HCT116 (cell line): ENCODE measurements around the gene MBD3L2B. TPM values are rescaled to one million over a fixed set of nuclear protein-coding genes. Genes with fewer than 3 reads are reported as not detected.

Source experiments
- ATAC-seq: fragments of 200-7000 bp; cut with Tn5 transposase; 2 replicates; pipeline ENCODE4 v1.9.1; 2020; ENCODE audit warnings: mild to moderate bottlenecking, moderate library complexity
- BruUV-seq: library from RNA; stranded (reverse); fragments of 400-500 nt; replicated peaks from 2 replicates; lab custom pipeline; 2021; lab: Mats Ljungman, UMichigan
- CTCF ChIA-PET: fragments of 300-600 bp; sonication (Branson Sonifier 250); formaldehyde crosslinking; loops from one replicate; lab custom pipeline; 2021; ENCODE audit warnings: antibody characterized with exemption; lab: Charles Lee
- POLR2A ChIA-PET: fragments of 300-600, 350-600 bp; sonication (Branson Sonifier 250); formaldehyde crosslinking; loops from one replicate; lab custom pipeline; 2021; ENCODE audit warnings: antibody characterized with exemption; lab: Charles Lee
- RAD21 ChIA-PET, 2 experiments: fragments of 300-600 bp; sonication (Branson Sonifier 250); formaldehyde crosslinking; loops; one replicate each; lab custom pipeline; 2023; ENCODE audit warnings: low total read pairs in 2 of 2; ENCODE audit not compliant: uncharacterized antibody in 2 of 2, unreplicated experiment in 2 of 2, low non-redundant PET in 1 of 2; lab: Charles Lee
- DNase-seq: peaks from one replicate; pipeline ENCODE4 v3.0.0-alpha.2; 2010; ENCODE audit warnings: low read depth, low spot score
- H2AFZ ChIP-seq: fragments of 200-600 bp; shearing (Covaris generic), sonication (generic); 2 replicates; pipeline ENCODE4 v1.6.1; 2017; ENCODE audit warnings: low read depth, mixed run types, mixed read lengths, antibody characterized with exemption, low read length; ENCODE audit not compliant: poor library complexity, severe bottlenecking
- H3K27ac ChIP-seq: 2 replicates; pipeline ENCODE4 v1.5.1; 2012; ENCODE audit warnings: low read depth, low read length
- H3K27me3 ChIP-seq: fragments of 200-600 bp; sonication (generic); 2 replicates; pipeline ENCODE4 v1.6.1; 2016; ENCODE audit warnings: mixed run types, low read length, mixed read lengths; ENCODE audit not compliant: insufficient read depth
- H3K36me3 ChIP-seq, 2 experiments: fragments of 200-500 bp in 1 of 2; fragments of 200-600 bp in 1 of 2; sonication (Bioruptor generic) in 1 of 2; sonication (generic) in 1 of 2; 2 replicates each; pipeline versions ENCODE4 v1.5.1 to v1.6.1; 2014 to 2016; ENCODE audit warnings: low read length in 2 of 2, inconsistent platforms in 1 of 2, mixed read lengths in 1 of 2, mixed run types in 1 of 2; ENCODE audit not compliant: insufficient read depth in 2 of 2, control insufficient read depth in 1 of 2
- H3K4me1 ChIP-seq, 2 experiments: fragments of 200-600 bp in 1 of 2; sonication (generic) in 1 of 2; 2 replicates each; pipeline versions ENCODE4 v1.5.1 to v1.6.1; 2012 to 2017; ENCODE audit warnings: low read length in 2 of 2, inconsistent platforms in 1 of 2, mild to moderate bottlenecking in 1 of 2, mixed read lengths in 1 of 2, mixed run types in 1 of 2, moderate library complexity in 1 of 2; ENCODE audit not compliant: insufficient read depth in 2 of 2, control insufficient read depth in 1 of 2
- H3K4me2 ChIP-seq: fragments of 200-600 bp; sonication (generic); 2 replicates; pipeline ENCODE4 v1.6.1; 2017; ENCODE audit warnings: mixed run types, low read length, mixed read lengths
- H3K4me3 ChIP-seq, 2 experiments: fragments of 200-600 bp in 1 of 2; sonication (generic) in 1 of 2; replicated peaks in 1 of 2; 2 replicates each; pipeline ENCODE4 v1.5.1; 2011 to 2016; ENCODE audit warnings: low read length in 2 of 2, control low read depth in 1 of 2, low read depth in 1 of 2, mild to moderate bottlenecking in 1 of 2, mixed read lengths in 1 of 2, mixed run types in 1 of 2
- H3K79me2 ChIP-seq: fragments of 200-600 bp; sonication (generic); 2 replicates; pipeline ENCODE4 v1.6.1; 2017; ENCODE audit warnings: mild to moderate bottlenecking, mixed run types, low read length, moderate library complexity, mixed read lengths; ENCODE audit not compliant: insufficient read depth
- H3K9ac ChIP-seq: fragments of 200-600 bp; sonication (generic); 2 replicates; pipeline ENCODE4 v1.6.1; 2016; ENCODE audit warnings: low read length, mixed read lengths
- H3K9me2 ChIP-seq: fragments of 200-600 bp; sonication (generic), shearing (Covaris generic); 2 replicates; pipeline ENCODE4 v1.6.1; 2017; ENCODE audit warnings: mixed run types, mild to moderate bottlenecking, moderate library complexity; ENCODE audit not compliant: insufficient read depth
- H3K9me3 ChIP-seq, 2 experiments: fragments of 200-500 bp in 1 of 2; fragments of 200-600 bp in 1 of 2; sonication (Bioruptor generic) in 1 of 2; sonication (generic) in 1 of 2; 2 replicates each; pipeline ENCODE4 v1.6.1; 2014 to 2017; ENCODE audit warnings: low read length in 2 of 2, mixed read lengths in 2 of 2, inconsistent platforms in 1 of 2, low read depth in 1 of 2, mild to moderate bottlenecking in 1 of 2, mixed run types in 1 of 2, moderate library complexity in 1 of 2; ENCODE audit not compliant: control insufficient read depth in 1 of 2, insufficient read depth in 1 of 2
- H4K20me1 ChIP-seq: fragments of 200-600 bp; sonication (generic), shearing (Covaris generic); 2 replicates; pipeline ENCODE4 v1.6.1; 2017; ENCODE audit warnings: mixed run types, mild to moderate bottlenecking, moderate library complexity; ENCODE audit not compliant: insufficient read depth
- CBX3 ChIP-seq: IDR thresholded peaks from 2 replicates; pipeline ENCODE4 v1.6.1; 2012; ENCODE audit warnings: low read depth
- CEBPB ChIP-seq: IDR thresholded peaks from 2 replicates; pipeline ENCODE4 v1.6.1; 2012; ENCODE audit warnings: low read depth
- EGR1 ChIP-seq: IDR thresholded peaks from 2 replicates; pipeline ENCODE4 v1.6.1; 2012; ENCODE audit warnings: low read depth
- ELF1 ChIP-seq: IDR thresholded peaks from 2 replicates; pipeline ENCODE4 v1.6.1; 2012; ENCODE audit warnings: low read depth, borderline replicate concordance
- JUND ChIP-seq: IDR thresholded peaks from 2 replicates; pipeline ENCODE4 v1.6.1; 2012
- POLR2A ChIP-seq: IDR thresholded peaks from 2 replicates; pipeline ENCODE4 v1.7.0; 2011; ENCODE audit warnings: borderline replicate concordance; ENCODE audit not compliant: insufficient read depth, insufficient read length; ENCODE audit errors: extremely low read depth
- POLR2AphosphoS5 ChIP-seq: IDR thresholded peaks from 2 replicates; pipeline ENCODE4 v1.6.1; 2011; ENCODE audit warnings: mild to moderate bottlenecking, low read depth, low read length, moderate library complexity
- YY1 ChIP-seq: IDR thresholded peaks from 2 replicates; pipeline ENCODE4 v1.6.1; 2011; ENCODE audit warnings: low read length, low read depth, moderate library complexity, mild to moderate bottlenecking; ENCODE audit not compliant: insufficient replicate concordance; ENCODE audit errors: extremely low read depth
- ZNF274 ChIP-seq: fragments of 200-500 bp; sonication (Bioruptor generic); IDR thresholded peaks from 2 replicates; pipeline ENCODE4 v1.6.1; 2014; ENCODE audit warnings: mild to moderate bottlenecking, low read depth, low read length, inconsistent platforms
- intact Hi-C: fragments of 100-400 bp; cut with micrococcal nuclease; formaldehyde crosslinking; loops from 2 replicates; pipeline ENCODE4 v1.10.0; 2022
- total RNA-seq: library from RNA; stranded (reverse); gene quantifications from one replicate; pipeline ENCODE4 v1.2.1, GENCODE V29; 2021; ENCODE audit not compliant: unreplicated experiment
- TF ChIP-seq, protein P1 (sequence below): IDR thresholded peaks from 2 replicates; pipeline ENCODE4 v1.6.1; 2011; ENCODE audit warnings: mild to moderate bottlenecking, low read length, moderate library complexity; ENCODE audit not compliant: insufficient replicate concordance; ENCODE audit errors: extremely low read depth
- TF ChIP-seq, protein P2 (sequence below): IDR thresholded peaks from 2 replicates; pipeline ENCODE4 v1.6.1; 2012

The MBD3L2B gene
- total RNA-seq, 1 experiment from 2014 or later: not detected

DNA sequence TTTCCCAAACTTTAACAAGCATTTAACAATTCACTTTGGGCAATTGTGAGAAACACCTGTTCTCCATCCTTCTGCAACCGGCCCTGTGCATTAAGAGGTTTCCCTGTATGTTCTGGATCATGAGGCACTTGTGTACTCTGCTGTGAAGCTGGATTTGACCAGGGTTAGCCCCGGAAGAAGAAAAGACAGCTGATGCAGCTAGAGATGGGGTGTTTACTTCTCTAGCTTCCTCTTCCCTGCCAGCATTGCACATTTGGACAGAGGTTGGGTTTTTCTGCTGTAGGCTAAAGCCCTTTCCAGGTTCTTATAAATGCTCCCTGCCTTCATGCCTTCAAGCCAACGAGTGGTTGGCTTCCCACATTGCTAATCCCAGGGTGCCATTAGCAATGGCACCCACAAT is 20.9 kb downstream of the MBD3L2B start:
- no peak for DNase-seq
- Histone ChIP-seq H3K9me2 (no peaks in the 10 kb centered on the region), H3K36me3 (no peaks in the 10 kb centered on the region), H4K20me1 (no peaks in the 10 kb centered on the region), H2AFZ (no peak overlapping the region), H3K4me1 (no peaks in the 10 kb centered on the region), H3K9me3 (peaks cover 0 to 3% of the 10 kb centered on the region in 2 experiments; a peak in 1 of 4 replicates), H3K27me3 (no peaks in the 10 kb centered on the region), H3K4me2 (no peak overlapping the region), H3K79me2 (no peaks in the 10 kb centered on the region), H3K27ac (no peak overlapping the region), H3K4me3 (no peak overlapping the region), H3K9ac (no peak overlapping the region)
- BruUV-seq: no TSS peak
- TF ChIP-seq ELF1: no peak
- TF ChIP-seq, protein P1, sequence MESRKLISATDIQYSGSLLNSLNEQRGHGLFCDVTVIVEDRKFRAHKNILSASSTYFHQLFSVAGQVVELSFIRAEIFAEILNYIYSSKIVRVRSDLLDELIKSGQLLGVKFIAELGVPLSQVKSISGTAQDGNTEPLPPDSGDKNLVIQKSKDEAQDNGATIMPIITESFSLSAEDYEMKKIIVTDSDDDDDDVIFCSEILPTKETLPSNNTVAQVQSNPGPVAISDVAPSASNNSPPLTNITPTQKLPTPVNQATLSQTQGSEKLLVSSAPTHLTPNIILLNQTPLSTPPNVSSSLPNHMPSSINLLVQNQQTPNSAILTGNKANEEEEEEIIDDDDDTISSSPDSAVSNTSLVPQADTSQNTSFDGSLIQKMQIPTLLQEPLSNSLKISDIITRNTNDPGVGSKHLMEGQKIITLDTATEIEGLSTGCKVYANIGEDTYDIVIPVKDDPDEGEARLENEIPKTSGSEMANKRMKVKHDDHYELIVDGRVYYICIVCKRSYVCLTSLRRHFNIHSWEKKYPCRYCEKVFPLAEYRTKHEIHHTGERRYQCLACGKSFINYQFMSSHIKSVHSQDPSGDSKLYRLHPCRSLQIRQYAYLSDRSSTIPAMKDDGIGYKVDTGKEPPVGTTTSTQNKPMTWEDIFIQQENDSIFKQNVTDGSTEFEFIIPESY: no peak
- no peak for TF ChIP-seq YY1
- no peak for TF ChIP-seq EGR1
- no peak for TF ChIP-seq POLR2AphosphoS5
- no peak for TF ChIP-seq ZNF274
- TF ChIP-seq, protein P2, sequence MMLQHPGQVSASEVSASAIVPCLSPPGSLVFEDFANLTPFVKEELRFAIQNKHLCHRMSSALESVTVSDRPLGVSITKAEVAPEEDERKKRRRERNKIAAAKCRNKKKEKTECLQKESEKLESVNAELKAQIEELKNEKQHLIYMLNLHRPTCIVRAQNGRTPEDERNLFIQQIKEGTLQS: no peak
- no peak for TF ChIP-seq JUND
- TF ChIP-seq POLR2A: no peak
- no peak for TF ChIP-seq CBX3
- TF ChIP-seq CEBPB: no peak
- intact Hi-C loops: no loop called here
- ChIA-PET RAD21 (no interaction called here), CTCF (no interaction called here), POLR2A (no interaction called here)
- no peak for ATAC-seq
